22Rv1 (cell line): ENCODE results near the gene ZC3H7B.

Experiments used
- ZFX ChIP-seq: fragments of 450-650 bp; IDR thresholded peaks from 2 replicates; pipeline ENCODE4 v1.6.1; 2017; ENCODE audit warnings: antibody characterized with exemption, borderline replicate concordance
- TF ChIP-seq, protein P1 (sequence below): fragments of 450-650 bp; IDR thresholded peaks from 2 replicates; pipeline ENCODE4 v1.5.1; 2017; ENCODE audit warnings: mild to moderate bottlenecking

DNA sequence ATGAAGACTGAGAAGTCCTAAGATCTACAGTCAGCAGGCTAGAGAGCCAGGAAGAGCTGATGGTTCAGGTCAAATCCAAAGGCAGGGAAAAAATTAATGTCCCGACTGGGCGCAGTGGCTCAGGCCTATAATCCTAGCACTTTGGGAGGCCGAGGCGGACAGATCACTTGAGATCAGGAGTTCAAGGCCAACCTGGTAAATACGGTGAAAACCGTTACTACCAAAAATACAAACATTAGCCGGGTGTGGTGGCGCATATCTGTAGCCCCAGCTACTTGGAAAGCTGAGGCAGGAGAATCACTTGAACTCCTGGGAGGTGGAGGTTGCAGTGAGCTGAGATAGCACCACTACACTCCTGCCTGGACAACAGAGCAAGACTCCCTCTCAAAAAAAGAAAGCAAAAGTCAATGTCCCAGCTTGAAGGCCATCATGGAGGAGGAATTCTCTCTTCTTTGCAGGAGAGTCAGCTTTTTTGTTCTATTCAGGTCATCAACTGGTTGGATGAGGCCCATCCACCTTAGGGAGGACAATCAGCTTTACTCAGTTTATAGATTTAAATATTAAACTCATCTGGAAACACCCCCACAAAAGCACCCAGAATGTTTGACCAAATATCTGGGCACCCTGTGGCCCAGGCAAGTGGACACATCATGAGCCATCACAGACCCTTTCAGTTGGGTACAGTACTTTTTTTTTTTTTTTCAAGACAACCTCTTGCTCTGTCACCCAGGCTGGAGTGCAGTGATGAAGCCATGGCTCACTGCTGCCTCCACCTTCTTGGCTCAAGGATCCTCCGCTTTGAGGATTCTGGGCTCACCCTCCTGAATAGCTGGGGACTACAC is 4.3 kb upstream of the ZC3H7B start:
- TF ChIP-seq, protein P1, sequence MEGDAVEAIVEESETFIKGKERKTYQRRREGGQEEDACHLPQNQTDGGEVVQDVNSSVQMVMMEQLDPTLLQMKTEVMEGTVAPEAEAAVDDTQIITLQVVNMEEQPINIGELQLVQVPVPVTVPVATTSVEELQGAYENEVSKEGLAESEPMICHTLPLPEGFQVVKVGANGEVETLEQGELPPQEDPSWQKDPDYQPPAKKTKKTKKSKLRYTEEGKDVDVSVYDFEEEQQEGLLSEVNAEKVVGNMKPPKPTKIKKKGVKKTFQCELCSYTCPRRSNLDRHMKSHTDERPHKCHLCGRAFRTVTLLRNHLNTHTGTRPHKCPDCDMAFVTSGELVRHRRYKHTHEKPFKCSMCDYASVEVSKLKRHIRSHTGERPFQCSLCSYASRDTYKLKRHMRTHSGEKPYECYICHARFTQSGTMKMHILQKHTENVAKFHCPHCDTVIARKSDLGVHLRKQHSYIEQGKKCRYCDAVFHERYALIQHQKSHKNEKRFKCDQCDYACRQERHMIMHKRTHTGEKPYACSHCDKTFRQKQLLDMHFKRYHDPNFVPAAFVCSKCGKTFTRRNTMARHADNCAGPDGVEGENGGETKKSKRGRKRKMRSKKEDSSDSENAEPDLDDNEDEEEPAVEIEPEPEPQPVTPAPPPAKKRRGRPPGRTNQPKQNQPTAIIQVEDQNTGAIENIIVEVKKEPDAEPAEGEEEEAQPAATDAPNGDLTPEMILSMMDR = no peak
- TF ChIP-seq ZFX = no peak
